Dermis microvascular lymphatic vessel endothelial cell (primary cell): Measurements from ENCODE around the gene CACHD1. TPM values are rescaled to one million over a fixed set of nuclear protein-coding genes. Genes with fewer than 3 reads are reported as not detected.
"Not testable (repeated sequence)": the region's sequence is repeated elsewhere in the genome, so short reads cannot be mapped to it uniquely, and the experiment has no call there.

Source experiments
- DNase-seq, 2 donors: peaks; one replicate each; pipeline versions ENCODE4 v3.0.0 to v3.0.0-alpha.2; 2010; ENCODE audit warnings: low read depth in 2 of 2
- total RNA-seq: library from RNA; depleted of rRNA; stranded (reverse); fragments of >200 nt; gene quantifications from 2 replicates; pipeline ENCODE4 v1.2.1, GENCODE V29; 2014

CACHD1 gene
- total RNA-seq, 1 donor from 2014 or later = 2.8 TPM

DNA sequence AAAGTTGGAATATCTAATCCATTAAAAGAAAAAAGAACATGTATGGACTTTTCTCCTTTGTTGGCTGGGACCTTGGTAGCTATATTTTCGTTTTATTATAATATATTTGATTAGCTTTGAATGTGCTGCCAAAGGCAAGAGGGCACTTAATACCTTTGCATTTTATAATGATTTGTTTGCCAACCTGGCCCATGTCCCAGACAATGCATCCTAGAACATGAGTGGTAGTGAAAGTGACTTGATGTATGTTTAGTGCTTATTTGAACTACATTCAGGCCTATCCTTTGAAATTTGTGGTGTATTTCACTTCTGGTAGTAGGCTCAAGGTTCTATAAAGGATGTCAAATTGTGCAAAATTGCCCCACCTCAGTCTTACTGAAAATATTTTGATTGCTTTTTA lies 25.9 kb downstream of the CACHD1 start:
- DNase-seq = no peak

- no peak for DNase-seq
Observed at GRCh38 chr1:64496606-64497005, 26.7 kb downstream of the CACHD1 start.

DNA sequence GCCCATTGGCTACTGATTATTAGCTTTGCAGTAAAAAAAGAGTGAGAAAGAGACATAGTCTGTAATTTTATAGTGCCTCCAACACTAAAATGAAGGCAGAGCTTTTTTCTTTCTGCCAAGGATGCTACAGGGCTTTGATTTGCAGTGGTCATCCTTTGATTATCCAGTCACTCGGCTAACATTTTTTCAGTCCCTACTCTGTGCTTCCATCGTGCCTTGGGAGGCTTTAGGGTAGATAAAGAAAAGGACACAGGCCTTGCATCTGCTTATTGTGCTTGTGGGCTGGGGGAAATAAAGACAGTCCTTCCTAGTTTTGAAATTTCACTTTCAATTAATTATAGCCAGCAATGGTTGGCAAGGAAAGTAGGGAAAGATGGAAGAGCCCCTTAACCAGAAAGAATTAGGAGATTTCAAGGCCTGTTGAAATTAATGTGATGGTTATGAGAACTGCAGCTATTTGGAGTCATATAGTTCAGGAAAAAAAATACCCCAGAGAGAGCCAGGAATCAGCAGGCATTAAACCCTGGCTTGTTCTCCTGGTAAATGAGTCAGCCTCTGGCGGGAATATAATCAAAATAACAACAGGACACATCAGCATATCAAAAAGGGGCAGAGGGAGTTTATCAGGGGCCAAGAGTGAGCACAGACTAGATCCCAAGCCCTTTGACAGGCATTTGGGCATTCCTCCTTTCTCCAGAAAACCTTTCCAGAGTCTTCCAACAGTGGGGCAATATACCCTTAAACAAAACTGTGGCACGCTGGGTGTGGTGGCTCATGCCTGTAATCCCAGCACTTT lies 27.4 kb downstream of the CACHD1 start:
- DNase-seq = peak in 1 of 2 donors; percentile 48

- DNase-seq = no peak
Observed at GRCh38 chr1:64498325-64498724, 28.4 kb downstream of the CACHD1 start.

DNA sequence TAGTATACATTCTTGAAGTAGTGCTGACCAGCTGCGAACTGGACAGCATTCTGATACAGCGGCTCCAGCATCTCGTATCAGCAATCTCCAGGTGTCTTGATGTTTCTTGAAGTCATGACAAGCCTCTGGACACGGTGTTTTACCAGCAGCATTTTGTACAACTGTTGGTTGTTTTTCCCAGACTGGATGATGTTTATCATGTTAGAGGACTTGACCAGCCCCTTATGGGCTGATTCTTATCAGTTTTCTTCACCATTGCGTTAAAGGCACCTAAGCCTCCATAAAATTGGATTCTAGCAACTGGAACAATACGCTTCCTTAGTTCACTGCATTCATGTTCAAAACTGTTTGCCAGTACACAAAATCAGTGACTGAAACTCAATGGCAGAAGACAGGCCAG lies 29.1 kb downstream of the CACHD1 start:
- DNase-seq = no peak

DNA sequence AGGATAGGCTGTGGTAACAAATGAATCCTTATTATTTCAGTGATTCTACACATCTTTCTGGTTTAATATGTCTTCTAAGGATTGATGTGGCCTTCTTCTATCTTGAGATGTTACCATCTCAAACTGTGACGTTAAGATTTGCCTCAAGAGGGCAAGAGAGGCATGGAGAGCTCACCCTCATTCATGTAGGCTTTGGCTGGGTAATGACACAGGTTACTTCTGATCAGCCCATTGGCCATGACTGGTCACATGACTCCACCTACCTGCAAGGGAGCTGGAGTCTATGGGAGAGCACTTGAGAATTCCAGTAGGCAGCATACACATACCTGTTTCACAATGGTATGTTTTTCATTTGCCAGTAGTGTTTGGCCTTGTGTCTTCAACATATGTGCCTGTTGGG lies 30.0 kb downstream of the CACHD1 start:
- no peak for DNase-seq

GRCh38 chr1:64502083-64502482 lies 32.2 kb downstream of the CACHD1 start:
- DNase-seq = no peak

GRCh38 chr1:64502931-64503330 lies 33.0 kb downstream of the CACHD1 start:
- peak; percentile 79 to 93 for DNase-seq

DNA sequence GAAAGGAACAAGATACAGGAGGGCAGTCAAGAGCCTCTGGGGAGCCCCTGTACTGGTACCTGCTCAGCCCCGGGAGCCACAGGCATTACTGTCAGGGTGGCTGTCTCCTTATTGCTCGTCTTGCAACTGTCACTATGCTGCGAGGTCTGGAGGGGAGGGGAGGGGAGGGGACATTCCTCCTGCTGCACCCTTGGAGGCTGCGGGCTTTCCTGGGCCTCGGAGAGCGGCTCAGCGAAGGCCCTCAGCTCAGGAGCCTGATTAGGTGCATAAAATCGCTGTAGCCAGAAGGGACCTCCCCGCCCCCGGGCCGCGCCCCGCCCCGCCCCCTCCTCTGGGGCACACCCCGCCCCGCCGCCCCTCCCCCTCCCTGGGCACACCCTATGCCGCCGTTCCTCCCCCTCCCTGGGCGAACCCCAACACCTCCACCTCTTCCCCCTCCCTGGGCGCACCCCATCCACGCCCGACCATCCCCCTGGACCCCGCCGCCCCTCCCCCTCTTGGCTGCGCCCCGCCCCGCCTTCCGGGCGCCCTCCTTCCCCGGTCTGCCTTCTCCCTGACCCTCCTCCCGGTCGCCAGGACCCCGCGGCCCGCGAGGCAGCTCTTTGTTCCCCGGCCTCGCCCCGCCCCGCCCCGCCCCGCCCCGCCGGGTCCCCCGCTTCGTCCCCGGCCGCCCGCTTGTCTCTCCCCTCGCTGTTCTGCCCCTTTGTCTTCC lies 35.5 kb downstream of the CACHD1 start:
- no peak for DNase-seq

DNA sequence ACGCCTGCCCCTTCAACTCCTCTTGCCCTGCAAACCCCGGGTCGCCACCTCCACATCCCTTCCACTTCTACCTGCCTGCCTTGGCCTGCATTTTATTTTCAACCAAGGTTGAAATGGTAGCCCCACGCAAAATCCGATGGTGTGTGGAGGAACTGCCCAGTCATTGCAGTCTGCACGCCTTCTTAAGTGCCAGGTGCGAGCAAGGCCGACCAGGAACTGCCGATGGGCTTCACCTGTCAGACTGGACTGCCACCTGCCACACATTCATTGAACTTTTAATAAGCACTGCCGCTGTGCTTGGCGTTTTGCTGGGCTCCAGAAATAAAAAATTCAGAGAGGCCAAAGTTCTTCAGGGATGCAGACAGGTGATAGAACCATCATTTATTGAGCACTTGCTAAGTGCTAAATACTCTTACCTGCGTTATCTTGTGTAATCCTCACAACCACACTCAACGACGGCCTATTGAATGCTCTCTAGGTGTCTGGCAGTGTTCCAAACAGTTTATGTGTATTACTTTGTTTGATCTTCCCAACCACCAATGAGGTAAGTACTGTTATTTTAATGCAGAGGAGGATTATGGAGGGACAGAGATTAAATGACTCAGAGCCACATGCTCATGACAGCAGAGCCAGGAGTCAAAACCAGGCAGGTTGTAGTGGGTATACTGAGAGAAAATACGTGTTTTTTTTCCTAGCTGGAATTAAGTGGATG lies 36.2 kb downstream of the CACHD1 start:
- peak in 1 of 2 donors; percentile 43 for DNase-seq

GRCh38 chr1:64508629-64509028 lies 38.7 kb downstream of the CACHD1 start:
- no peak for DNase-seq

DNA sequence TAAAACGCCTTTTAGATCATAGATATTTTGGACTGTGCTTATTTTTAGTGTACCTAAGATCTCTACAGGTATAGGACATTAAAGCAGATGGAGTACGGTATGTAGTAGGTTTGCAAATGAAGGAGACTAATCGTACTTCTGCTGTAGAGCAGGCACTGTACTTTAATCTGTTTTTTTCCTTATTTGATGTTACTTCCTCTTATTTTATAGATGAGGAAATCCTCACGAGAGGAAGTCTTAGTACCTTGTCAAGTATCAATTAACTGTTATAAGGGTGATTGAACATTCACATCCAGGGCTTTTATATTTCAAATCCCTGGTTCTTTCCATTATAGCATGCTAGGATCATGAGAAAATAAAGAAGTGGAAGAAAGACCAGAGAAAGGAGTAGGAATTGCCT lies 41.1 kb downstream of the CACHD1 start:
- no peak for DNase-seq

GRCh38 chr1:64512206-64512605 lies 42.3 kb downstream of the CACHD1 start:
- DNase-seq = not testable (repeated sequence)

- no peak for DNase-seq
Observed at GRCh38 chr1:64513545-64513944, 43.6 kb downstream of the CACHD1 start.

DNA sequence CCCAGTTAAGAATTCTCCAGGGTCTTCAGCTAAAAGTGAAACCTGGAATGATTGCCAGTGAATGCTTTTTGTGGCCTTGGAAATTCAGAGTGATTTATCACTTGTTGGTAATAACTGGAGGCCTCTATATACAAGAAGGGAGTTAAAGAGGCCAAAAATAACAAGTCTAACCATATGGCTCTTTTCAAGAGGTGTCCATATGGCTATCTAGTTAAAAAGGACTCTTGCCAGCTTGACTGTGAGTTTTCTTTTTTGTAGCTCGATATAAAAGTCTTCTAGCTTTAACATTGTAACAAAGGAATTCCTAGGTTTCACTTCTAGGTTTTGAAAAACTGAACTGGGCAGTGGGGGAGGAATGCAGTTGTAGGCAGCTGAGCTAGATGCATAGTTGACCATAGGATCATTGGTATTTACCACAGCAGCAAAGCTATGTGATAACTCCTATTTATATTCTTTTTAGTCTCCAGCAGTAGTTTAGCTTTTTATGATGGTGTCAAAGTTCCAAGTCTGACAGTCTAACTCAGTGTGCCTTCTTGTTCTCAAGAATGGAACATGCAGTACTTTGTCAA lies 44.4 kb downstream of the CACHD1 start:
- DNase-seq = peak in 1 of 2 donors; percentile 62

DNA sequence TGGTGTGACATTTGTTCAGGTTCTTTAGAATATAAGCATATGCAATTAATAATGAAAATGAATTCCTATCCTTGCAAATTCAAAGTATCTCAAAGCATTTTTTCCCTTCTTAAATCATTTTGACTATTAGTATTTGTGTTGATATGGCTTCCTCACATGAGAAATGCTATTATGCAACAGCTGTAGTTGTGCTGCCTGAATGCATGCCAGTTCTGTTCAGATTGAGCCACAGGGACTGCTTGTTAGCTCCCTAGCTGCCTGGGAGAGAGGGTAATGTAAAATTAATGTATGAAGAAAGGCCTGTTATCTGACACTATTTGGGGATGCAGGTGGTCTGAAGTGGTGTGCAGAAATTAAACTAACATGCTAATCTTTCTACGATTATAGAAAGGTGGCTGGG lies 45.5 kb downstream of the CACHD1 start:
- peak in 1 of 2 donors; percentile 42 for DNase-seq

DNA sequence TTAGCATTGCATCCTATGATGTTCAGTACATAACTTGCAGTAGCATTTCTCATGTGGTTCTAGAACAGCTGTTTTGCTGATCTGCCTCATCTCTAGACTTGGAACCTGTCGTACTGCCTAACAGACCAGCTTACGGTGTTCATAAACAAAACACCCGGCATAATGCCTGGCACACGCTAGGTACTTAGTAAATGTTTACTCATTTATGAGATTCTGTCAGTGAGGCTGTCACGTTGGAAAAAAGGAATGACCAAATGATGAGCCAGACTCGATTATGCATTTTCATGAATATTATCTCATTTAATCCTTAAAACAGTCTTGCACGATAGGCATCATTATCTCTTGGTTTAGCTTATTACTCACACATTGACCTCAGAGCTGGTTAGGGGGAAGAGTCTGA lies 46.4 kb downstream of the CACHD1 start:
- no peak for DNase-seq

DNA sequence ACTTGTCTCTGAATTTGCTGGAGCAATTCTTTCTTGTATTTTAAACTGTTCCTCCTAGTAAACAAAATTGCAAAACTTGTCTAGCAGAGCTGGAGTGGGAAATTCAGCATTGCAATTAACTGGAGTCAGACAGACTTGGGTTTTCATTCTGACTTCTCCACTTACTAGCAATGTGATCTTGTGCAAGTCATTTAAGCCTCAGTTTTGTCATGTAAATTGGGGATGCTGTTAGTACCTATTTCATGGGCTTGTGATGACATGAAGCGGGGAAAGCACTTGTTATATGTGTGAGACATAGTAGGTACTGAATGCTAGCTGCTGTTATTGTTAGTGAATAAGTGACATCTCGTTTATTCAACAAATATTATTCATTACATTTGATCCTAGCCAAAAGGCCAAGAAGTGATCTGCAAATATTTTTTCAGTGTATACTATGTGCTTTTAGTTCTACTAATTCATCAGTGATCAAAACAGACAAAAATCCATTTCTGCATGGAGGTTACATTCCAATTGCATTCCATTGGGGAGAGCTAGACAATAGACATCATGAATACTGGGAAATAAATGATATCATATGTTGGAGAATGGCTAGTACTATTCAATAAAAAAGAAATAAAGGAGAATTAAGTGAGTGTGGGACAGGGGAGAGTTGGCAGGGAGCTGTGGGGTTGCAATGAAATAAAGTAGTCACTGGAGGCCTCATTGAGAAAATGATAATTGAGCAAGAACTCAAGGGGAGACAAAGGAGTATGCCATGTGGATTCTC lies 47.1 kb downstream of the CACHD1 start:
- DNase-seq = peak; percentile 49 to 63

- no peak for DNase-seq
Observed at GRCh38 chr1:64517640-64518039, 47.7 kb downstream of the CACHD1 start.

- DNase-seq = no peak
Observed at GRCh38 chr1:64518692-64519481, 49.0 kb downstream of the CACHD1 start.
